A673 (cell line): ENCODE results near the gene RUNX2.

ENCODE experiments used
- CTCF ChIP-seq: fragments of 300-800, 200-600 bp; sonication (generic); conservative IDR thresholded peaks from 2 replicates; pipeline ENCODE4 v1.5.1; 2017; ENCODE audit warnings: low read depth, mild to moderate bottlenecking, antibody characterized with exemption, low read length, moderate library complexity, mixed read lengths
- EZH2 ChIP-seq: fragments of 200-600 bp; sonication (generic); IDR thresholded peaks from 2 replicates; pipeline ENCODE4 v1.6.1; 2017; ENCODE audit warnings: borderline replicate concordance, low read depth, mild to moderate bottlenecking, mixed read lengths, antibody characterized with exemption, low read length; ENCODE audit not compliant: poor library complexity, severe bottlenecking

- TF ChIP-seq EZH2 (no peak), CTCF (no peak)
These were observed 154.9 kb downstream of the RUNX2 start for GRCh38 chr6:45483021-45483420.
